Measurements from ENCODE around the gene CFTR. TPM values are rescaled to one million over a fixed set of nuclear protein-coding genes. Genes with fewer than 3 reads are reported as not detected.

CFTR gene
- total RNA-seq, 4 donors from 2014 or later: not detected

GRCh38 chr7:117480978-117481377 lies 1.2 kb downstream of the CFTR start:
- no peaks in the 10 kb centered on the region for H3K9me3 ChIP-seq
- peaks cover 0 to 15% (median 13%) of the 10 kb centered on the region in 4 donors for H3K4me1 ChIP-seq
- H3K4me3 ChIP-seq: no peak overlapping the region
- no peak for DNase-seq (ENCODE audit: extremely low spot score)
- H3K36me3 ChIP-seq: no peaks in the 10 kb centered on the region
- no peak overlapping the region for H3K27ac ChIP-seq (replicated peaks in 1 of 4)
- 70% methylated on average over 2 of the region's 2 CpGs for WGBS
- TF ChIP-seq POLR2AphosphoS5 (IDR thresholded peaks at IDR 0.05) (no peak), EP300 (IDR thresholded peaks at IDR 0.05) (no peak), POLR2A (IDR thresholded peaks at IDR 0.05; ENCODE audit: low read depth) (no peak), CTCF (IDR thresholded peaks at IDR 0.05) (no peak)
- intact Hi-C loops (cut with DNase I): no loop called here
- H3K27me3 ChIP-seq: peaks cover 0 to 37% (median 0%) of the 10 kb centered on the region in 4 donors

DNA sequence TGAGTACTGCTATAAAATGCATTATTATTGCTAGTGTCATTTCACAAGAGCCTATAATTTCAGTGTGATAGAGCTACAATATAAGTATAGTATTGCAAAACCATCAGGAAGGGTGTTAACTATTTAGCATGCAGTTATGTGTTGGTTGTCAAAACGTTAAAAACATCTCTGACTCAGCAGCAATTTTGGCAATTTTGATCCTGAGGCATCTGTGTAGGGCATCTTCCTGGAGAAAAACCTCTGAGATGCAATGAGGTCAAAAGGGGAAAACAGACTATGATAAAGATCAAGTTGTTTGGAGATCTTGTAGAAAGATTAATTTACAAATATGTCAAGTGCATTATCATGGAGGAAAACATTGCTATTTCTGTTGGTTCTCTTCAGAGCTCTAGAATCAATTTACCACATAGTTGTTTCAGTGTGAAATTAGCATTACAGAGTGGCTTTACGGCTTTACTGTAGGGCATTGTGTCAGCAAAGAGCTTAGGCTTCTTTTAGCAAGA lies 5.3 kb downstream of the CFTR start:
- no peak for TF ChIP-seq CTCF (IDR thresholded peaks at IDR 0.05)
- no peak for TF ChIP-seq POLR2AphosphoS5 (IDR thresholded peaks at IDR 0.05)
- no peak for TF ChIP-seq POLR2A (IDR thresholded peaks at IDR 0.05; ENCODE audit: low read depth)
- no peak for TF ChIP-seq EP300 (IDR thresholded peaks at IDR 0.05)
- intact Hi-C loops (cut with DNase I): no loop called here
- 51% methylated on average over 2 of the region's 2 CpGs for WGBS
- no peaks in the 10 kb centered on the region for H3K9me3 ChIP-seq
- H3K4me1 ChIP-seq: peaks cover 0 to 2% (median under 1%) of the 10 kb centered on the region in 4 donors
- no peak overlapping the region for H3K27ac ChIP-seq (replicated peaks in 1 of 4)
- no peaks in the 10 kb centered on the region for H3K36me3 ChIP-seq
- peaks cover 0 to 22% (median 0%) of the 10 kb centered on the region in 4 donors for H3K27me3 ChIP-seq
- no peak overlapping the region for H3K4me3 ChIP-seq
- no peak for DNase-seq (ENCODE audit: extremely low spot score)

DNA sequence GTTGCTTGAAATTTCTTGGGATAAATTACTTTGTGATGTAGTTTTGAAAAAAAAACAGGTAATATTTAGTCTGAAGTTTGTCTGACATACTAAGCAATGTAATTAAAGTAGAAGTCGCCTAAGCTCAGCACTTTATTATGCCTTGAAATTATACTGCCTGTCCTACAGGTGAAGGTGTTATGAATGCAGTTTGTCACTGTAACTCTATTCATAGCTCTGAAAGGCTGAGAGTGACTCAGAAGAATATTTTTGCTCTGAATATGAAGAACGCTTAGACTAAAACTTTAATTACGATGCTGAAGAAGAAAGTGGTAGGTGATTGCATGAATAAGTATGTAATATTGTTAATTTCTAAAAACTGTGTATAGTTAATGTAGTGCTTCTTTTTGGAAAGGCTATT lies 9.2 kb downstream of the CFTR start:
- Histone ChIP-seq H3K27me3 (no peaks in the 10 kb centered on the region), H3K36me3 (no peaks in the 10 kb centered on the region), H3K9me3 (no peaks in the 10 kb centered on the region), H3K4me1 (no peaks in the 10 kb centered on the region), H3K27ac (replicated peaks in 1 of 4) (no peak overlapping the region), H3K4me3 (no peak overlapping the region)
- no peak for DNase-seq (ENCODE audit: extremely low spot score)
- intact Hi-C loops (cut with DNase I): no loop called here
- no peak for TF ChIP-seq EP300 (IDR thresholded peaks at IDR 0.05)
- no peak for TF ChIP-seq POLR2AphosphoS5 (IDR thresholded peaks at IDR 0.05)
- TF ChIP-seq POLR2A (IDR thresholded peaks at IDR 0.05; ENCODE audit: low read depth): no peak
- TF ChIP-seq CTCF (IDR thresholded peaks at IDR 0.05): no peak
- WGBS: 81% methylated on average over 3 of the region's 3 CpGs

GRCh38 chr7:117489430-117489829 lies 9.6 kb downstream of the CFTR start:
- H3K9me3 ChIP-seq: no peaks in the 10 kb centered on the region
- no peak overlapping the region for H3K4me3 ChIP-seq
- no peak overlapping the region for H3K27ac ChIP-seq (replicated peaks in 1 of 4)
- no peaks in the 10 kb centered on the region for H3K27me3 ChIP-seq
- TF ChIP-seq POLR2AphosphoS5 (IDR thresholded peaks at IDR 0.05) (no peak), POLR2A (IDR thresholded peaks at IDR 0.05; ENCODE audit: low read depth) (no peak), CTCF (IDR thresholded peaks at IDR 0.05) (no peak), EP300 (IDR thresholded peaks at IDR 0.05) (no peak)
- intact Hi-C loops (cut with DNase I): no loop called here
- H3K4me1 ChIP-seq: no peaks in the 10 kb centered on the region
- no peaks in the 10 kb centered on the region for H3K36me3 ChIP-seq
- WGBS: 82% methylated on average over 2 of the region's 2 CpGs
- DNase-seq (ENCODE audit: extremely low spot score): no peak

- H3K9me3 ChIP-seq: no peaks in the 10 kb centered on the region
- H3K27ac ChIP-seq (replicated peaks in 1 of 4): no peak overlapping the region
- DNase-seq (ENCODE audit: extremely low spot score): no peak
- no peak overlapping the region for H3K4me3 ChIP-seq
- TF ChIP-seq CTCF (IDR thresholded peaks at IDR 0.05): no peak
- no peak for TF ChIP-seq EP300 (IDR thresholded peaks at IDR 0.05)
- no peak for TF ChIP-seq POLR2A (IDR thresholded peaks at IDR 0.05; ENCODE audit: low read depth)
- no peak for TF ChIP-seq POLR2AphosphoS5 (IDR thresholded peaks at IDR 0.05)
- no peaks in the 10 kb centered on the region for H3K27me3 ChIP-seq
- 92% methylated on average over 1 of the region's 1 CpG for WGBS
- no peaks in the 10 kb centered on the region for H3K36me3 ChIP-seq
- H3K4me1 ChIP-seq: no peaks in the 10 kb centered on the region
- intact Hi-C loops (cut with DNase I): no loop called here
Measured at GRCh38 chr7:117489911-117490310, 10.1 kb downstream of the CFTR start.

Measured in esophagus muscularis mucosa (tissue), 4 donors.